GM21737 (cell line): ENCODE measurements around the gene ZNF595.
"Not testable (repeated sequence)": the region's sequence is repeated elsewhere in the genome, so short reads cannot be mapped to it uniquely, and the experiment has no call there.

Source experiments
- ATAC-seq: cut with Tn5 transposase; IDR thresholded peaks from one replicate; pipeline ENCODE4 v1.9.1; 2021; ENCODE audit warnings: mild to moderate bottlenecking, moderate library complexity; ENCODE audit not compliant: unreplicated experiment

ZNF595 gene

GRCh38 chr4:85951-86350, 32.8 kb downstream of the ZNF595 start:
- no peak for ATAC-seq

DNA sequence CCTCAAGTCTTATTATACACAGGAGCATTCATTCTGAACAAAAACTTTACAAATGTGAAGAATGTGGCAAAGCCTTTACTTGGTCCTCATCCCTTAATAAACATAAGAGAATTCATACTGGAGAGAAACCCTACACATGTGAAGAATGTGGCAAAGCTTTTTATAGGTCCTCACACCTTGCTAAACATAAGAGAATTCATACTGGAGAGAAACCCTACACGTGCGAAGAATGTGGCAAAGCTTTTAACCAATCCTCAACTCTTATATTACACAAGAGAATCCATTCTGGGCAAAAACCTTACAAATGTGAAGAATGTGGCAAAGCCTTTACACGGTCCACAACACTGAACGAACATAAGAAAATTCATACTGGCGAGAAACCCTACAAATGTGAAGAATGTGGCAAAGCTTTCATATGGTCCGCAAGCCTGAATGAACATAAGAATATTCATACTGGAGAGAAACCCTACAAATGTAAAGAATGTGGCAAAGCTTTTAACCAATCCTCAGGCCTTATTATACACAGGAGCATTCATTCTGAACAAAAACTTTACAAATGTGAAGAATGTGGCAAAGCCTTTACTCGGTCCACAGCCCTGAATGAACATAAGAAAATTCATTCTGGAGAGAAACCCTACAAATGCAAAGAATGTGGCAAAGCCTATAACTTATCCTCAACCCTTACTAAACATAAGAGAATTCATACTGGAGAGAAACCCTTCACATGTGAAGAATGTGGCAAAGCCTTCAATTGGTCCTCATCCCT, 33.6 kb downstream of the ZNF595 start:
- not testable (repeated sequence) for ATAC-seq

DNA sequence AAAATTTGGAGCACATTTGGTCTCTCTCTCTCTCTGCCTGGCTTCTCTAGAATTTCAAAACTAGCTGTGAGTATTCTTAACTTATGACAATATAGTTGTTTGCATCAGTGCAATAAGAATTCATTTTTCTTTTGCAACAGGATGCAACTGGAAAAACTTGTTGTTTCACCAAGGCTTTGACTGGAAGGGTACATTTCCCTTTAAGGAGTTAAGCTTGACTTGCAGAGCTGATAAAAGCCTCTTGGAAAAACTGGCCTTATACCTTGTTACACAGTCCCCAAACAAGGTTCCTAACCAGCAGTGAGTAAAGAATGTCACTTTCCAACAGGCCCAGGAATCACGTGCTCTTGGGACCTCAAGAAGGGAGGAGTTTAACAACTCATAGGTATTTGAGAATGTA, 45.3 kb downstream of the ZNF595 start:
- ATAC-seq: no peak

DNA sequence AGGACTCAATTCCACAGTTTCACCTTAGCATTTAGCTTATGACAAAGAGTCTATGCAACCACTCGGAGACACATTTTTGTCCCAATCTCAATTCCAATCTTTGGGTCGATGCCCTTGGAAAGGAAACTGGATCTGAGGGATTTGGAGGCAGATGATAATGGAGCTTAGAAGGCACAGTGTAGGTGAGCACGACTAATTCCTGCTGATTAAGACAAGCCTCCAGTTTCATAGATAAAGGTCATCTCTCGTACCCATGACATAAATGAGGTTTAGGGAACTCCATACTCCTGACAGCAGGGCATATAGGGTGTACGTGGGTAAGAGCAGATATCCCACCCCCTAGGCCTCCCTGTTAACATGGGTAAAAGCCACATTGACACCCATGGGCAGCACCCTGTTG, 46.7 kb downstream of the ZNF595 start:
- ATAC-seq: no peak

GRCh38 chr4:107083-107443, 53.9 kb downstream of the ZNF595 start:
- no peak for ATAC-seq

- ATAC-seq: no peak
These were observed 54.6 kb downstream of the ZNF595 start for GRCh38 chr4:107444-108429.

DNA sequence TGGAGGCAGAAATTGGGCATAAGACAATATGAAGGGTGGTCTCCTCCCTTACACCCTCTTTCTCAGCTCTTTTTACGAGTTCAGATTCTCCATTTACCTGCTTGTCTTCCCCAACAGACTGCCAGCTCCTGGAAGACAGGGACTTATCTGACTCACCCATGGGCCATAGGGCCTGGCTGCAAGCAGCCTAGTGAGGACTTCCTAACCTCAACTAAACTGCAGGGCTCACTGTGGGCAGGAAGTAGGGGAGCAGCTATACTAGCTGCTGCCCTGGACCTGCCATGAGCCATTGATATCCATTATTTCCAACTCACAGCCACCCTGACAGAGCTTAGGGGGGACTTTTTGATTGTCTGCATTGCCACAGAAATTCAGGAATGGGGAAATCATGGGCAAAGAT, 59.6 kb downstream of the ZNF595 start:
- no peak for ATAC-seq

GRCh38 chr4:113732-114131, 60.6 kb downstream of the ZNF595 start:
- no peak for ATAC-seq

GRCh38 chr4:114149-114548, 61.0 kb downstream of the ZNF595 start:
- no peak for ATAC-seq

DNA sequence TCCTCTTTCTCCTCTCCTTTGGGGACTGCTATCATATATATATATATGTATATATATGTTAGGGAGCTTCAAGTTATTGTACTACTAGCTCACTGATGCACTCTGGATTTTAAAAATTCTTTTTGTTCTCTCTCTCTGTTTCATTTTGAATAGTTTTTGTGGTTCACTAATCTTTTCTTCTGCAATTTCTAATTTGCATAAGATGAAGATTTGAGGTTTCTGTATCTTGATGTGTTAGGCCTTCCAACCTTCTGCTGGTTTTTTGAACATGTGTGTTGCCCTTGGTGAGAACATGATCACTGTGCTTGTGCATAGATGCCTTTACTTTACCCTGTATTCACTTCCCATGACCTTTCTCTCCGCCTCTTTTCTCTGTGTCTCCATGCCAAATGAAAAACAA, 63.4 kb downstream of the ZNF595 start:
- ATAC-seq: no peak

- no peak for ATAC-seq
These were observed 67.5 kb downstream of the ZNF595 start for GRCh38 chr4:120616-121015.

- no peak for ATAC-seq
These were observed 68.4 kb downstream of the ZNF595 start for GRCh38 chr4:121408-122084.

GRCh38 chr4:123922-124274, 70.8 kb downstream of the ZNF595 start:
- ATAC-seq: not testable (repeated sequence)

GRCh38 chr4:124275-125081, 71.4 kb downstream of the ZNF595 start, which contains the start of gene ZNF718:
ZNF718 (plus strand) TSS chr4:124501; CDS start chr4:124671, 170 bp downstream.
- ATAC-seq: peak; percentile 97

GRCh38 chr4:125091-125771, 72.1 kb downstream of the ZNF595 start:
- ATAC-seq: no peak

- ATAC-seq: no peak
These were observed 72.7 kb downstream of the ZNF595 start for GRCh38 chr4:125833-126232.

GRCh38 chr4:132483-132882, 79.4 kb downstream of the ZNF595 start:
- ATAC-seq: no peak
